Stimulated activated CD8-positive, alpha-beta memory T cell treated with anti-CD3 and anti-CD28 coated beads, Interleukin-12 subunit alpha, Interleukin-12 subunit beta, amount 100 ng/mL, for 24 hours (primary cell): Measurements from ENCODE around the gene RASSF5.

Experiments used
- DNase-seq: peaks from one replicate; pipeline ENCODE4 v3.0.0-alpha.2; 2020; ENCODE audit errors: extremely low read depth

The RASSF5 gene

GRCh38 chr1:206497363-206497762, 10.0 kb upstream of the RASSF5 start:
- no peak for DNase-seq

DNA sequence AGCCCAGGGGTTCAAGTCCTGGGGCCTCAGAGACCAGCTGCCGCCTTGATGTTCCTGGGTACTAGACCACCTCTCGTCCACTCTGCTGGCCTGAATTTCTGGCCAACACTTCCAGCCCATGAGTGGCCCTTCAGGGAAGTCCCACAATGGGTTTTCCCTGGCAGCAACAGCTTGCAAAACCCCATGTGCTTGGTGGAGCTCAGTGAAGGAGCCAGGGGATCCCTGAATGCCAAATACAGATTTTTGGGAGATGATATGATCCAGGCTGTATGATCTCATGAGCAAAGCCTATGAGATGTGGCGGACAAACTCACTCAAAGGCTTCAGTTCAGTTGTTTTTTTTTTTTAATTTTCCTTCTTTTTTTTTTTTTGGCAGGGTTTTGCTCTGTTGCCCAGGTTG, 9.6 kb upstream of the RASSF5 start:
- DNase-seq = no peak

DNA sequence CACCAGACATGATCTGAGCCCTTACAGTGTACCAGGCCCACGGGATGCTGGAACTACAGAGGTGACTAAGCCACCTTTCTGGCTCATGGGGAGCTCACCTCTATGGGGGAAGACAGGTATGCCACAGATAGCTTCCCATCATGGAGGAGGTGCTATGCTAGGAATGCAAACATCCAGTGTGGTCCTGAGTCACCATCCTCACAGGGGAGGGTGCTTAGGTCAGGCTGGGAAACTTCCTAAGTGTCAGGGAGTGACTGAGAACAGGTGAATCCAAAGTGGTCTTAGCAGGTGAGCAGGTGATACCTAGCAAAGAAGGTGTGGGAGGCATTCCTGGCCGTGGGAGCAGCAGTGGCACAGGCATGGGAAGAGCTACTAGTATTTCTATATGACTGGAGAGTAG, 8.6 kb upstream of the RASSF5 start:
- no peak for DNase-seq

DNA sequence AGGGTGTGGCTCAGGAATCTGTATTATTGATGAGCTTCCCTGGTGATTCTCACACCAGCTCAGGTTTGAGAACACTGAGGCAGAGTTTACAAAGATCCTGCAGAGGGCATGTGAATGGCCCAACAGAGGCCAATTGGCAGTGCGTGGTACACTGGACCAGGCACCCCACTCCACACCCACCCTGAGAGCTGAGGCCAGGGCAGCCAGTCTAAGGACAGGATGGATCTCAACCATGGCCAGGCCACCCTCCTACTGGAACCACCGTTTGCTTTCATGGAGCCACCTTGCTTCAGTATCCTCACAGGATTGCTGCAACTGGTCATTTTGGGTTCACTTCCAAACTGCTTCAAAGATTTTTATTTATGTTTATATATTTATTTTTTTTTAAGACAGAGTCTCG, 7.3 kb upstream of the RASSF5 start:
- no peak for DNase-seq

DNA sequence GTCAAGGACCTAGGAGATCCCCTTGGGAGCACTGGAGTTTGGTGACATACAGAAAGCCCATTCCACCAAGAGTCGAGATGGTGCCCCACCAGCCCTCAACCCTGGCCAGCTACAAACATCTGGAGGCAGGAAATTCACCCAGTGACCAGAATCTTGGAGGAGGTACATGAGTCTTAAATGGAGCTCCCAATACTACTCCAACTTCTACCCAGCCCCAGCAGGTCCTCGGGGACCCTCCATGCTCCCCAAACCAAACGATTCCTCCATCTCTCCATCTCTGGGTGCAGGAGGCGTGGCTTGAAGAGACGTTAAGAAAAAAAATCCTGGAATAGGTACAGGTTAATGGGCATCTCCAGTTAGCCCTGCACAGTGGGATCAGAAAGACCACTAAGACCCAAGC, 5.5 kb upstream of the RASSF5 start:
- DNase-seq = no peak

GRCh38 chr1:206502403-206502802, 4.9 kb upstream of the RASSF5 start:
- no peak for DNase-seq

DNA sequence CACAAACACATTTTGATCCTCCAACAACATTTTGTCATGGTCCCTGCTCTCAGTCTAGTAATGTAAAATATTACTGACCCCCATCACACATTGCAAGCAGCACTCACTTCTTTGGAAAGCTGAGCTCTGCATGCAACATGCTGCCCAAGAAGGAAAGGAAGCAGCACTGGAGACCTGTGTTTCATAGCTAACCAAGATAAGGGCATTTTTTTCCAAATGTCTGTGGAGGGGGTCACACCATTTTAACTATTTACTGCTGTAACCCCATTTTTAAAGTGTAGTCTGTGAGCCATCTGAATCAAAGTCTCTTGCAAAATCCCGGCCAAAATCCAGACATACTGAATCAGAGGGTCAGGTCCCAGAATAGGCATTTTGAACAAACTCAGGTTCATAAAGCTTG, 4.5 kb upstream of the RASSF5 start:
- no peak for DNase-seq

DNA sequence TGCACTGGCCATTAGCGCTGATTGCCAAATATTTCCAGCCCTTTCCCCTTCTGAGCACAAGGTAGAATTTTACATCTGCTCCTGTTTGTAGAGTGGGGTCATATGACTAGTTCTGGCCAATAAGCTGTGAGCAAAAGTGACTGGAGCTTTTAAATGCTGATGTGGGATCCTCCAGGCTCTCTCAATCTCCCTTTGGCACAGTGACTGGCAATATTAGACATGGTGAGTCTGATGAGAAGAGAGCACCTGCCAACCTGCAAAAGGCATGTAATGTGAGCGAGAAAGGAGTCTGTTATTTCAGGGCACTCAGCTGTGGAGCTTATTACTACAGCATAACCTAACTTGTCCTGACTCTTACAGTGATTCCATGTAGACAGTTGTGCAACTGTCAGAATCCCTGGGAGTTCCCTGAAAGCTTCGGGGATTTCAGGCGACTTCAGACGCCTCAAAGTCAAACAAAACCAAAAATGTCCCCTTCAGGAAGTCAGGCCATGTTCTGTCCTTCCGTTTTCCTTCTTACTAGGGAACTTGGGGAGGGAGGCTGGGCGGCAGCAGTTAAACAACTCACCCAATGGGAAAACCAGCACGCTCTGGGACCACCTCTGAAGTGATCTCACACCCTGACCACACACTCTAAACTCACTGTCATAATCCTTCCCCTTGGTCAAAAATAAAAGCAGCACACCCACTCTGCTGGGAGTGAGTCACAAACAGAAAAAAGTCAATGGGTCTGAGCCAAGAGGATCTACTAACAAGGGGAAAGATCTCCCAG, 3.6 kb upstream of the RASSF5 start:
- DNase-seq = no peak

GRCh38 chr1:206504363-206504713, 3.0 kb upstream of the RASSF5 start:
- no peak for DNase-seq

- no peak for DNase-seq
Observed at GRCh38 chr1:206505702-206506355, 1.5 kb upstream of the RASSF5 start.

DNA sequence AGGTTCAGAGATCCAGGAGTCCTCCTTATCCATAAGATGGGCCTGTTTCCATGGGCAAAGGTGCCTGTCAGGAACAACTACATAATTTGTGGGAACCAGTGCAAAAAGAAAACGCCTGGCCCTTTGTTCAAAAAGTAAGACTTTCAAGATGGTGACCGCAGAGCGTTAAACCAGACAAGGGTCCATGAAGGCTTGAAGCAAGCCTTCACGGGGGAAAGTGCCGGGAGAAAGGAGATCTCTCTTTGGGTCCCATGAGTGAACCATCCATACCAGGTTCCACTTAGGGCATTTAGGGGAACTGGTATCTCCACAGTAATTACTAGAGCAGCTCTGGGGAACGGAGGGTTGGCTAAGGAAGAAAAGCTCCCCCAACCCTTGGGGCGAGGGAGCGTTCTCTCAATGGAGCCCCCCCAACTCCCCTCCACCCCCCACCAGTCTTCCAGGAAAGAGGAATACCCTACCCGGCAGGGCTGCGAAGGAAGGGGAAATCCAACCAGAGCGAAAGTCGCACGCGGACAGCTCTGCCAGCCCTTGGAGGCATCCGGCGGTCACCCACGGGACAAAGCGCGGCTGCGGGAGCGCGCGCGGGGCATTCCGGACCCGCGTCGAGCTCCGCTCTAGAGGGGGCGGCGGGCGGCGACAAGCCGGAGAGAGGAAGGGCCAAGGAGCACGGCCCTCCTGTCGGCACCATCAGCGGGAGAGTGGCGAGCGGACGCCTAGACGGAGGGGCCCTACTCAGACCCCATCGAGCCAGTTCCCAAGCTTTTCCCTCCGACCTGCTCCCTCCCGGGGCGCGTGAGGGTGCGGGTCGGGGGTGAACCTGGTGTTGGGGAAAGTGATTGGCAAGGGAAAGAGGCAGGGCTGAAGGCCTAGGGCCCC, 687 bp upstream of the RASSF5 start:
- no peak for DNase-seq

DNA sequence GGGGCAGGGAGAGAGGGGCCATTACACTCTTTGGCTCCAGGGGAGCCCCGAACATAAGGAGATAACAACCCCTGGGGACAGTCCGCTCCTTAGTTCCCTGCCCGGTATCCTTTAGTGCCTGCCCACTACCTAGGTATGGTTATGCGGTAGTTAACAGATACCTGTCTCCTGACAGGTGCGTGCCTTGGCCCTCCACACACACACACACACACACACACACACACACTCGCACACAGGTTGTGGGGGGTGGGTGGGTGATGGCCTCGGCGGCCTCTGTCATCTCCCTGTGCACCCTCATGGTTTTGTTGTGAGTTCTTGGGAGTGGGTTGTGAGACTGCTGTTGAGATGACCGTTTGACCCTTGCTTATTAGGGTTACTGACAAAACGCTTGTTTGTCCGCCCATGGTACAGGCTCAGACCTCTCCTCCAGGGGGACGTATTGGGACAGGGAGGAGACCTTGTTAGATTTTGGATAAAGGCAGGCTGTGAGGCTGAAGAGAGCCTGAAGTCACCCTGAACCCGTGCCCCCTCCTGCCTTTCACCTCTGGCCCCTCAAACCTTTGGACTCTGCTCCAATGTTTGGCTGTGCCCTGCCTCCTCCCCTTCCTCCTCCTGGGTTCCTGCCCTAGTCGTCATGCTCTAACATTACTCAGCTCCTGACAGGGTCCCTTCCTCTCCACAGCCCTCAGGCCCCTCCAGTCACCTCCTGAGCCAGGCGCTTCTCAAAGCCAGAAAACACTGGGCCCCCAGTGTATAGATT, 979 bp downstream of the RASSF5 start:
- no peak for DNase-seq

- DNase-seq = no peak
Observed at GRCh38 chr1:206508956-206509355, 1.6 kb downstream of the RASSF5 start.

DNA sequence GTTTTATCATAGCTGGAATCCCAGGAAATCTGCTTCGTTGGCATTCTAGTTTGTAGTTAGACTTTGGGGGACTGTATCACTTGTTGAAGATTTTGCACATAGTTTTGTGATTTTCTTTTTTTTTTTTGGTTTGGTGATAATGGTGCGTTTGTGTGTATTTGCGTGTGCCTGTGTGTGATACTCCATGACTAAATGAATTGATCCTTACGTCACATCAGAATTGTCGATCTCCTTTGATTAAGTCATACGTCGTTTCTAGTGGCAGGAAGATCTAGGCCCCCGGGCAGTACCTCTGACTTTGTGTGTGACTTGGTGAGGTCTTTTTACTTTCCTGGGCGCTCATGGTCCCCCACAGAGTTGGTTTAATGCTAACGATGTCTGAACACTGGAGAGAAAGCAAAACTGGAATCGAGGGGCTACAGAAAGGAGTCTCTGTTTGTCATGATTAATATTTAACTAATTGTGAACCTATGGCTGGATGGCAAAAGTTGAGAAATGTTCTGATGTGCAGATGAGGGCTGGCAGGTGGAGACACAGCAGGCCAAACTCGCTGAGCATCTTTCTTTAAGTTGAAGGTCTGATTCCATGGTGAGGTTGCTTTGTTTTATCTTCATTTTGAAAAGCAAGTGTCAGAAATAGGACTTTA, 2.4 kb downstream of the RASSF5 start:
- DNase-seq = no peak

- DNase-seq = no peak
Observed at GRCh38 chr1:206510371-206510770, 3.0 kb downstream of the RASSF5 start.

GRCh38 chr1:206511362-206512057, 4.2 kb downstream of the RASSF5 start:
- DNase-seq = no peak

- DNase-seq = no peak
Observed at GRCh38 chr1:206512058-206512850, 4.9 kb downstream of the RASSF5 start.

- DNase-seq = no peak
Observed at GRCh38 chr1:206512851-206513180, 5.5 kb downstream of the RASSF5 start.

GRCh38 chr1:206513312-206514111, 6.2 kb downstream of the RASSF5 start:
- DNase-seq = no peak
